Sciatic nerve (tissue), 2 donors: ENCODE measurements around the gene KCNT1. TPM values are rescaled to one million over a fixed set of nuclear protein-coding genes. Genes with fewer than 3 reads are reported as not detected.

Source experiments
- ATAC-seq: fragments of 200-7000 bp; cut with Tn5 transposase; one replicate; pipeline ENCODE4 v1.9.1; 2020; ENCODE audit warnings: mild to moderate bottlenecking, moderate library complexity
- DNase-seq: peaks from one replicate; pipeline ENCODE4 v3.0.0-alpha.2; 2020; ENCODE audit warnings: low spot score
- intact Hi-C: fragments of 100-400 bp; cut with DNase I; formaldehyde crosslinking; loops from one replicate; pipeline ENCODE4 v1.14.2; 2022
- total RNA-seq: library from RNA; stranded (reverse); fragmentation: NEBNext Ultra II Directional; extraction: Animal tissue kit (Norgen Biotek cat#: 25700); gene quantifications from one replicate; pipeline ENCODE4 v1.2.1, GENCODE V29; 2021
- donor health status: DM: no; HTN: no; CAD: no.
- donor health status: DM: no; HTN: no; CAD: no.

Gene KCNT1
- total RNA-seq, 1 donor from 2014 or later: 0.53 TPM

DNA sequence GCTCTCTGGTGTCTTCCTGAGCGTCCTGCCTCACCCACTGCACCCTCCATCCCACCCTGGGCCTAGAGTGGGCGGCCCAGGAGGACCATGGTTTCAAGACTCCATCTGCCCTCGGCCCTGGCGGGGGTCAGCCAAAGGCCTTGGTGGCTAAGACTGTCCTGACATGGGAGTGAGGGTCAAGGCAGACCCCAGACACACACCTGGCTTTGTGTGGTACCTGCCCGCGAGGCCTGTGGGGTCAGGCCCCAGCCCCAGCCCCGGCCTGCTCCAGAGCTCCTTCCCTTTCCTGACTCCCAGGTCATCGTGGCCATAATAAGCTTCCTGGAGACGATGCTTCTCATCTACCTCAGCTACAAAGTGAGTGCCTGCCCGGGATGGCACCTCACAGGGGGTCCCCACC is 54.6 kb downstream of the KCNT1 start:
- DNase-seq: no peak
- ATAC-seq: no peak
- intact Hi-C loops: no loop called here

GRCh38 chr9:135757356-135757755 is 55.4 kb downstream of the KCNT1 start:
- ATAC-seq (no peak), DNase-seq (no peak)
- intact Hi-C loops: no loop called here

- DNase-seq: no peak
- ATAC-seq: no peak
- intact Hi-C loops: no loop called here
Measured at GRCh38 chr9:135758056-135758455, 56.1 kb downstream of the KCNT1 start.

DNA sequence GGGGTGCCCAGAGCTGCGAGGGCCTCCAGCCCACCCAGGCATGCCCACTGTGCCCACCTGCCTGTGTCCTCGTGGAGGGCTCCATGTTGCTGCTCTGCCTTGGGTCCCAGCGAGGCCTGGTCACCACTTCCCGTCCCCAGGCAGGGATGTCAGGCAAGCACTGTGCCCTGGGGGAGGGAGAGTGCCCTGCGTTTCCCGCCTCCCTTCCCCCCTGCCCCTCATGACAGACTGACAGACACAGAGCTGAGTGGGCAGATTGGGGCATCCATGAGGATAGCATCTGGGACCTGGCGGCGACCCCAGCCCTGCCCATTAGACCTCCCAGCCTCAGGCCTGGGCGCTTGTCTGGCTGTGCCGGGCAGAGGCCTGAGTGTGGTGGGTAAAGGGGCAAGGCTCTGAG is 56.9 kb downstream of the KCNT1 start:
- no peak for DNase-seq
- no peak for ATAC-seq
- intact Hi-C loops: no loop called here

DNA sequence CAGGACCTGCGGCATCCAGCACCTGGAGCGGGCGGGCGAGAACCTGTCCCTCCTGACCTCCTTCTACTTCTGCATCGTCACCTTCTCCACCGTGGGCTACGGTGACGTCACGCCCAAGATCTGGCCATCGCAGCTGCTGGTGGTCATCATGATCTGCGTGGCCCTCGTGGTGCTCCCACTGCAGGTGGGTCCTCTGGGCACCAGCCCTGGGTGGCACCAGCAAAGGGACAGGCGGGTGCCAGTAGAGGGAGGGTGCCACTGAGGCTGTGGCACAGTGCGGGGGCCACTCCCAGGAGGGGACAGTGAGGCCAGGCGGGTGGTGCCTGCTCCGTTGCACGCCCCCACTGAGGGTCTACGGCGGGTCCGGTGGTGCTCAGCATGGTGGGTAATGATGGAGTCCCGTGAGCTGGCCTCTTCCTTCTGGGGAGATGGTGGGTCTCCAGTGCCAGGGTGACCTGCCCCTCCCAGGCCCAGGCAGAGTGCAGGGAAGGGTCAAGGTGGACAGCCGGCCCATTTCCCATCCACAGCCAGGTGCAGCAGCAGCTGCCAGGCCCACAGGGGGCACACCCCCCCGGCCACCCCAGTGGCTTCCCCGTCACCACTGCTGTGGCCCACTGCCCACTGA is 57.8 kb downstream of the KCNT1 start:
- DNase-seq: no peak
- intact Hi-C loops: no loop called here
- ATAC-seq: no peak

DNA sequence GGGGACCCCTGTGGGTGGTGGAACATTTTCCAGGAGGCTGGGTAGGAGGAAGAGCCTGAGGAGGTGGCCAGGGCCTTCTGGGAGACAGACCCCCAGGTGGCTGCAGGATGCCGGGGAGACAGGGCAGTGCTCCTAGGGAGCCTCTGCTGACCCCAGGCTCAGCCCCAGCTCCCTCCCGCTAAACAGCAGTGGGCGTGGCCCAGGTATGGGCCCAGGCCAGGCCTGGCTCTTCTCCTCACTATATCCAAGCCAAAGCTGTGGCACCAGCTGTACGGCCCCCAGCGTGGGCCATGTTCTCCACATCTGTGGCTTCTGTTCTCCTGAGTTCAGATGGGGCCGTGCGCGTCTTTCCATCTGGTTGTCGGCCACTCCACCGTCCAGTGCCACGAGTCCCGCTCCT is 58.5 kb downstream of the KCNT1 start:
- intact Hi-C loops: no loop called here
- ATAC-seq (no peak), DNase-seq (no peak)

- DNase-seq: no peak
- intact Hi-C loops: no loop called here
- ATAC-seq: no peak
Measured at GRCh38 chr9:135761150-135761844, 59.3 kb downstream of the KCNT1 start.

- ATAC-seq (no peak), DNase-seq (no peak)
- intact Hi-C loops: no loop called here
Measured at GRCh38 chr9:135761845-135762168, 59.8 kb downstream of the KCNT1 start.

GRCh38 chr9:135762921-135763320 is 60.9 kb downstream of the KCNT1 start:
- intact Hi-C loops: no loop called here
- DNase-seq: no peak

DNA sequence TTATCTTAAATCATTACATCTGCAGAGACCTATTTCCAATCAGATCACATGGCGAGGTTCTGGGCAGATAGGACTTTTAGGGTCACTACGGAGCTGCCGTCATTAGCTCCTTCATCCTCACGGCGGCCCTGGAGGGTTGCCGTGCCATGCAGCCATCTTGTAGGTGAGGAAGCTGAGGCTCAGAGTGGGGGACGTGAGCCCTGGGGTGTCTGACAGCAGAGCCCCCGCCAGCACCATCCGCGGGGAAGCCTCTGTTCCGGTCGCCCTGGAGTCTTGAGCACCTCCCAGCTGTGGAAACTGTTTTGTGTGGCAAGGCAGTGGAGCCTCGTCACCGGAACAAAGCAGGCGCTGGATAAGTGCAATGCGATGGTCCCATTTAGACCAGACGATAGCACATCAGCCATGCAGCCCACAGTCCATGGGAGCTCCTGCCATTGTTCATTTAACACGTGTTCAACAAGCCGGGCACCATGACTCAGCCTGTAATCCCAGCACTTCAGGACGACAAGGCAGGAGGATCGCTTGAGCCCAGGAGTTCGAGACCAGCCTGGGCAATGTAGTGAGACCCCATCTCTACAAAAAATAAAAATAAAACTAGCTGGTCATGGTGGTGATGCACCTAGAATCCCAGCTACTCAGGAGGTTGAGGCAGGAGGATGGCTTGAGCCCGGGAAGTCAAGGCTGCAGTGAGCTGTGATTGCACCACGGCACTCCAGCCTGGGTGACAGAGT is 61.9 kb downstream of the KCNT1 start:
- no peak for ATAC-seq
- DNase-seq: no peak
- intact Hi-C loops: no loop called here

More at GRCh38 chr9:135762921-135763320, 60.9 kb downstream of the KCNT1 start:
- ATAC-seq: no peak

- no peak for ATAC-seq
- intact Hi-C loops: no loop called here
- DNase-seq: no peak
Measured at GRCh38 chr9:135764731-135765130, 62.7 kb downstream of the KCNT1 start.

GRCh38 chr9:135765416-135765815 is 63.4 kb downstream of the KCNT1 start:
- DNase-seq (no peak), ATAC-seq (no peak)
- intact Hi-C loops: no loop called here

- no peak for DNase-seq
- no peak for ATAC-seq
- intact Hi-C loops: no loop called here
Measured at GRCh38 chr9:135766251-135766650, 64.3 kb downstream of the KCNT1 start.

DNA sequence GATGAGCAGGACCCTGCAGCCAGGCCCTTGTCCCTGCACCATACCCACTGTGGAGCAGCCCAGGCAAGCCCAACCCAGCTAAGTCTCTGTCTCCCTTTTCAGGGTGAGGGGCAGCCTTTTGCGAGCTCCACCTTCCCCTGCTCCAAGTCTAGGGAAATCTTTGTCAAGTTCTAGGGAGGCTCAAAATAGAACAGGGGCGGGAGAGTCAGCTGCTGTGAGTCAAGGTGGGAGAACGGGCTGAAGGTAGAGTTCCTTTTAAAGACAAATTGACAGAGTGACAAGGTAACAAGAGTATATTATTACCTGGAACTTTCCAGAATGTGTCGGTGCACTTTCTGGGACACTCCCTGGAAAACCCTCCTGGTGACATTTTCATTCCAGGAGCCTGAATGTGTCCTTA is 64.7 kb downstream of the KCNT1 start:
- intact Hi-C loops: no loop called here
- DNase-seq: no peak
- ATAC-seq: no peak

GRCh38 chr9:135768516-135769218 is 66.7 kb downstream of the KCNT1 start:
- intact Hi-C loops: no loop called here
- ATAC-seq (no peak), DNase-seq (no peak)

DNA sequence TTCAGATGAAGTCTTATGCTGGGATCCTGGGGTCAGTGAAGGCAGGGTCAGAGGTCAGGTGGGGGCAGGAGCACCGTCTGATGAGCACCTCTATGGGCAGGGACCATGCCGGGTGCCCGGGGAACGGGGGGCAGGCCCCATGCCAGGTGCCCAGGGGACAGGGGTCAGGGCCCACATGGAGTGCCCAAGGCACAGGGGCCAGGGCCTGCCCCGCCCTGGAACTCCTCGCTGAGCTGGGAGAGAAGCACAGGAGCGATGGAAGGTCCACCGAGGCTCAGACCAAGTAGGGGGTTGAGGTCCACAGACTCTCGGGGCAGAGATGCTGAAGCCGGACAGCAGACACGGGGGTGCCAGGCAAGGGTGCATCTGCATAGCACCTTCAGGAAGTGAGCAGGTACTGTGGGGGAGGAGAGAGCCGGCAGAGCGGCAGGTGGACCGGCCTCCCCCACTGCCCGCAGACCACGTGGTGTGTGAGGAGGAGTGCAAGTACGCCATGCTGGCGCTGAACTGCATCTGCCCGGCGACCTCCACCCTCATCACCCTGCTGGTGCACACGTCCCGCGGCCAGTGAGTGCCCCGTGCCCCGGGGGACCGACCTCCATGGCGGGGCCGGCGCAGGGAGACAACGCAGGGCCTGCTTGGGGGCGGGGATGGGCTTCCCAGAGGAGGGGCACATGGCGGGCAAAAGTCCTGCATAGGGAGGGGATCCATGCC is 67.7 kb downstream of the KCNT1 start:
- no peak for ATAC-seq
- intact Hi-C loops: no loop called here
- no peak for DNase-seq

- intact Hi-C loops: no loop called here
- DNase-seq (no peak), ATAC-seq (no peak)
Measured at GRCh38 chr9:135770203-135770535, 68.2 kb downstream of the KCNT1 start.

DNA sequence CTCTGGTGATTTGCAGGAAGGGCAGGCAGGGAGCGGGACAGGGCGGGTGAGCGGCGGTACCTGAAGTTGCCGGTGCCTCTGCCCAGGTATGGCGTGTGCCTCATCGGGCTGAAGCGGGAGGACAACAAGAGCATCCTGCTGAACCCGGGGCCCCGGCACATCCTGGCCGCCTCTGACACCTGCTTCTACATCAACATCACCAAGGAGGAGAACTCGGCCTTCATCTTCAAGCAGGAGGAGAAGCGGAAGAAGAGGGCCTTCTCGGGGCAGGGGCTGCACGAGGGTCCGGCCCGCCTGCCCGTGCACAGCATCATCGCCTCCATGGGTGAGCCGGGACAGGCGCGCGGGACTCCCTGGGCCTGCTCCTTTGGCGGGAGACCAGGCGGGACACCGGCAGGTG is 68.8 kb downstream of the KCNT1 start:
- DNase-seq (no peak), ATAC-seq (no peak)
- intact Hi-C loops: no loop called here

DNA sequence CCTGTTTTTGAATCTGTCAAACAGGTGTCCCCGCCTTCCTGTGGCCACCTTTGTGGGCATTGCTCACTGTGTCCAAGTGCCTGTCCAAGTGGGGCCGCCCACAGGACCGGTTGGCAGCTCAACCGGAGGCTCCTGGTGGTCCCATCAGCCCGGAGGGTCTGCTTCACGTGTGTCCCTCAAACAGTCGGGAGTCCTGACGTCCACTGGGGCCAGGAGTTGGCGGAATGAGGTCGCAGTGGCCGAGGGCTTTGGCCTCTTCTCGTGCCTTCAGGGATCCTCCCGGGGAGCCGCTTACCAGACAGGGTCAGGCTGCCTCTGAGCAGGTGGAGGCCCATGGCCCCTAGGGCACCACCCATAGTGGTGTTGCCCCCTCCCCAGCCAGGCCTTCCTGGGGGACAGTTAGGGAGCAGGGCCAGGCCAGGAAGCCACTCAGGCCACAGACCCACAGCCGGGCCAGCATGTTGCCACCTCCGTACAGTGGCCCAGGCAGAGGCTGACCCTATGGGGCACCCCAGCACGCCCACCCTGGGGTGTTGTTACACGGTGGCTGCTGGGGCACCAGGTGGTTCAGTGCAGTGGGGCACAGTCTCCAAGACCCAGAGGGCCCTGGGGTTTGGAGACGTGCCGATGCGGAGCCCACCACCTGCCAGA is 69.5 kb downstream of the KCNT1 start:
- no peak for ATAC-seq
- no peak for DNase-seq
- intact Hi-C loops: no loop called here
